Endothelial cell of umbilical vein (primary cell): ENCODE results near the gene EFCAB8. TPM values are rescaled to one million over a fixed set of nuclear protein-coding genes. Genes with fewer than 3 reads are reported as not detected.

Experiments used
- BruUV-seq: library from RNA; stranded (reverse); fragments of 400-500 nt; replicated peaks from 2 replicates; lab custom pipeline; 2021; lab: Mats Ljungman, UMichigan
- CTCF ChIA-PET: fragments of 300-600, 350-600 bp; sonication (Branson Sonifier 250); formaldehyde crosslinking; loops from one replicate; lab custom pipeline; 2021; ENCODE audit warnings: antibody characterized with exemption, inconsistent platforms; lab: Charles Lee
- POLR2A ChIA-PET: fragments of 300-600, 350-600 bp; sonication (Branson Sonifier 250); formaldehyde crosslinking; loops from one replicate; lab custom pipeline; 2021; ENCODE audit warnings: antibody characterized with exemption, inconsistent platforms; lab: Charles Lee
- DNase-seq: peaks from one replicate; pipeline ENCODE4 v3.0.0-alpha.2; 2011; ENCODE audit warnings: low read depth, low spot score
- FAIRE-seq: peaks from 2 replicates; lab custom pipeline; 2011; peaks lifted over from hg19 to GRCh38; lab: Jason Lieb, UNC
- H2AFZ ChIP-seq: 2 replicates; pipeline ENCODE4 v1.6.0; 2012; ENCODE audit warnings: low read depth, low read length, control low read depth, inconsistent platforms
- H3K27ac ChIP-seq: 2 replicates; pipeline ENCODE4 v1.5.1; 2011; ENCODE audit warnings: low read depth, mild to moderate bottlenecking, control low read depth, low read length, moderate library complexity; ENCODE audit not compliant: insufficient read depth
- H3K27me3 ChIP-seq, 2 experiments: 2 replicates each; pipeline versions ENCODE4 v1.6.0 to v1.6.1; 2011; ENCODE audit warnings: low read length in 2 of 2, mixed read lengths in 1 of 2; ENCODE audit not compliant: control insufficient read depth in 2 of 2, insufficient read depth in 2 of 2
- H3K36me3 ChIP-seq, 2 experiments: 2 replicates in 1 of 2; 3 replicates in 1 of 2; pipeline ENCODE4 v1.5.1; 2011; ENCODE audit warnings: low read length in 2 of 2, mild to moderate bottlenecking in 1 of 2, moderate library complexity in 1 of 2; ENCODE audit not compliant: control insufficient read depth in 2 of 2, insufficient read depth in 2 of 2; ENCODE audit errors: extremely low read depth in 1 of 2
- H3K4me1 ChIP-seq: 3 replicates; pipeline ENCODE4 v1.5.1; 2011; ENCODE audit warnings: mild to moderate bottlenecking, low read length; ENCODE audit not compliant: control insufficient read depth, insufficient read depth; ENCODE audit errors: extremely low read depth
- H3K4me2 ChIP-seq: 2 replicates; pipeline ENCODE4 v1.6.1; 2011; ENCODE audit warnings: low read length, control low read depth, mixed read lengths; ENCODE audit not compliant: insufficient read depth
- H3K4me3 ChIP-seq, 3 experiments: fragments of 200-600 bp in 1 of 3; sonication (generic), shearing (Covaris generic) in 1 of 3; replicated peaks in 1 of 3; 2 replicates each; pipeline ENCODE4 v1.5.1; 2011 to 2016; ENCODE audit warnings: control low read depth in 3 of 3, low read length in 3 of 3, mild to moderate bottlenecking in 2 of 3, inconsistent platforms in 1 of 3, low read depth in 1 of 3, moderate library complexity in 1 of 3; ENCODE audit not compliant: insufficient read depth in 1 of 3
- H3K79me2 ChIP-seq: 2 replicates; pipeline ENCODE4 v1.6.0; 2012; ENCODE audit warnings: low read length, inconsistent platforms; ENCODE audit not compliant: control insufficient read depth, insufficient read depth
- H3K9ac ChIP-seq: replicated peaks from 2 replicates; pipeline ENCODE3; 2011; ENCODE audit warnings: low read length, control low read depth; ENCODE audit not compliant: insufficient read depth; ENCODE audit errors: extremely low read depth
- H3K9me1 ChIP-seq: replicated peaks from 3 replicates; pipeline ENCODE4 v1.6.0; 2011; ENCODE audit warnings: mild to moderate bottlenecking, low read length; ENCODE audit not compliant: control insufficient read depth, insufficient read depth; ENCODE audit errors: extremely low read depth
- H3K9me3 ChIP-seq: replicated peaks from 2 replicates; pipeline ENCODE4 v1.5.1; 2012; ENCODE audit warnings: low read length, inconsistent platforms; ENCODE audit not compliant: control insufficient read depth, insufficient read depth
- H4K20me1 ChIP-seq: replicated peaks from 2 replicates; pipeline ENCODE3; 2011; ENCODE audit warnings: mild to moderate bottlenecking, low read length; ENCODE audit not compliant: control insufficient read depth, insufficient read depth; ENCODE audit errors: extremely low read depth
- CTCF ChIP-seq, 2 donors: IDR thresholded peaks; 1 replicate in 1 of 2; 2 replicates in 1 of 2; pipeline ENCODE4 v1.5.1; 2011; ENCODE audit warnings: low read length in 2 of 2, mild to moderate bottlenecking in 2 of 2, moderate library complexity in 2 of 2, control low read depth in 1 of 2, inconsistent platforms in 1 of 2, low read depth in 1 of 2; ENCODE audit not compliant: insufficient read depth in 1 of 2; ENCODE audit errors: extremely low read depth in 1 of 2
- EZH2 ChIP-seq: IDR thresholded peaks from 2 replicates; pipeline ENCODE4 v1.6.1; 2012; ENCODE audit warnings: borderline replicate concordance, low read depth, mild to moderate bottlenecking, moderate library complexity, low read length, inconsistent platforms; ENCODE audit not compliant: severe bottlenecking
- FOS ChIP-seq: IDR thresholded peaks from 2 replicates; pipeline ENCODE4 v1.6.1; 2011; ENCODE audit warnings: mild to moderate bottlenecking, low read length, moderate library complexity, borderline replicate concordance; ENCODE audit not compliant: insufficient read depth
- GATA2 ChIP-seq: IDR thresholded peaks from 2 replicates; pipeline ENCODE4 v1.7.0; 2011; ENCODE audit warnings: low read depth, mild to moderate bottlenecking, moderate library complexity, mixed read lengths, low read length; ENCODE audit not compliant: insufficient read length, insufficient read depth
- JUN ChIP-seq: IDR thresholded peaks from 2 replicates; pipeline ENCODE4 v1.6.1; 2011; ENCODE audit warnings: borderline replicate concordance, low read depth; ENCODE audit not compliant: insufficient read length, insufficient read depth
- MAX ChIP-seq: IDR thresholded peaks from 2 replicates; pipeline ENCODE4 v1.6.1; 2011; ENCODE audit not compliant: insufficient read depth, insufficient read length
- MYC ChIP-seq: IDR thresholded peaks from one replicate; pipeline ENCODE4 v1.6.1; 2011; ENCODE audit warnings: mild to moderate bottlenecking, low read depth, low read length
- POLR2A ChIP-seq: IDR thresholded peaks from 2 replicates; pipeline ENCODE4 v1.6.1; 2012; ENCODE audit warnings: low read depth, mild to moderate bottlenecking, control low read depth, low read length
- POLR2AphosphoS5 ChIP-seq: IDR thresholded peaks from 2 replicates; pipeline ENCODE4 v1.6.1; 2012; ENCODE audit warnings: low read depth, mild to moderate bottlenecking, control low read depth, low read length, moderate library complexity; ENCODE audit not compliant: insufficient read depth
- dilution Hi-C: fragments of 300-500 bp; cut with MboI; formaldehyde crosslinking; loops from one replicate; pipeline ENCODE4 v1.15.0; 2019; ENCODE audit warnings: low sequenced_read_pairs; ENCODE audit not compliant: extremely low pct_ligation_motif_present
- intact Hi-C: fragments of 100-400 bp; cut with micrococcal nuclease; formaldehyde crosslinking; loops from one replicate; pipeline ENCODE4 v1.10.0; 2022
- polyA plus RNA-seq, 4 experiments: library from polyadenylated mRNA; depleted of rRNA in 3 of 4; stranded (reverse) in 3 of 4; unstranded in 1 of 4; fragments of >200 nt; gene quantifications; 2 replicates each; pipeline versions ENCODE4 v1.2.1 to v1.2.3, GENCODE V29; 2011 to 2012; ENCODE audit warnings: missing spikeins in 1 of 4
- total RNA-seq: library from RNA; stranded (reverse); gene quantifications from 2 replicates; pipeline ENCODE4 v1.2.3, GENCODE V29; 2021

The EFCAB8 gene
- total and polyA plus RNA-seq, 2 donors (not counting 3 experiments of a cell fraction or from before 2014, with no cell fraction given): 0.01 to 0.31 TPM

DNA sequence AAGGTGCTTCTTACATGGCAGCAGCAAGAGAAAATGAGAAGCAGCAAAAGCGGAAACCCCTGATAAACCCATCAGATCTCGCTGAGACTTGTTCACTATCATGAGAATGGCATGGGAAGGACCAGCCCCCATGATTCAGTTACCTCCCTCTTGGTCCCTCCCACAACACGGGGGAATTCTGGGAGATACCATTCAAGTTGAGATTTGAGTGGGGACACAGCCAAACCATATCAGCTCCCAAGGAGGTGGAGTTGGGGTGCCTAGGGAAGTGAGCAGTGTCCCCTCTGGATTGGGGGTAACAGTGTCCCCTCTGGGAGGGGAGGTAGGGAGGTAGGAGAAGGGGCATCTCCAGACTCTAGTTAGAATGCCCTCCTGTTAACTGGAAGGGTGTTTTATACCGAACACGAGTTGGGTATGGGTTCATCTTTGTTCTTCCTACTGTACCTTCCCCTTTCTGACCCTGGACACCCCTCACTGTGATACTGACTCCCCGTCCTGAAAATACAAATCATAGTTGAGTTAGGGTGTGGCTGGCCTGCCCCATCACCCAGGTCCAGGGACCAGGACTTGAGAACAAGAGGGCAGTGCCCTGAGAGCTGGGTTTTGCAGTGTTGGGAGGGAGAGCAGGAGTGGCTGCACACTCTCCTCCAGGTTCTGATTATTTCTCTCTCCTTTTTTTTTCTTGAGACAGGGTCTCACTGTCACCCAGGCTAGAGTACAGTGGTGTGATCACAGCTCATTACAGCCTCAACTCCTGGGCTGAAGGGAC is 62.0 kb downstream of the EFCAB8 start:
- POLR2A ChIA-PET: no interaction called here
- Histone ChIP-seq H4K20me1 (no peaks in the 10 kb centered on the region), H3K27me3 (peaks cover 0 to 6% of the 10 kb centered on the region in 2 experiments), H3K9me1 (no peaks in the 10 kb centered on the region), H3K4me3 (no peak overlapping the region), H3K4me2 (no peak overlapping the region), H3K9me3 (no peaks in the 10 kb centered on the region), H3K27ac (no peak overlapping the region), H3K4me1 (no peaks in the 10 kb centered on the region), H3K36me3 (no peaks in the 10 kb centered on the region), H2AFZ (no peak overlapping the region), H3K79me2 (no peaks in the 10 kb centered on the region), H3K9ac (no peak overlapping the region)
- TF ChIP-seq CTCF (IDR thresholded peaks at IDR 0.05; ENCODE audit: extremely low read depth in 1 of 2, insufficient read depth in 1 of 2, low read depth in 1 of 2, low read length in 2 of 2): no peak
- no peak for TF ChIP-seq EZH2
- no peak for TF ChIP-seq JUN
- no peak for TF ChIP-seq MYC
- TF ChIP-seq POLR2A: no peak
- no peak for TF ChIP-seq FOS
- no peak for TF ChIP-seq MAX
- TF ChIP-seq GATA2: no peak
- TF ChIP-seq POLR2AphosphoS5: no peak
- FAIRE-seq (no peak), DNase-seq (no peak)
- intact Hi-C loops (no loop called here), dilution Hi-C loops (no loop called here)
- CTCF ChIA-PET: interaction anchor here (0.8 kb wide), 1 partner anchor 35 kb away, joined by 3 read pairs; no protein-coding TSS in a partner anchor
- no TSS peak for BruUV-seq
